Measurements from ENCODE around the gene SCIN.

DNA sequence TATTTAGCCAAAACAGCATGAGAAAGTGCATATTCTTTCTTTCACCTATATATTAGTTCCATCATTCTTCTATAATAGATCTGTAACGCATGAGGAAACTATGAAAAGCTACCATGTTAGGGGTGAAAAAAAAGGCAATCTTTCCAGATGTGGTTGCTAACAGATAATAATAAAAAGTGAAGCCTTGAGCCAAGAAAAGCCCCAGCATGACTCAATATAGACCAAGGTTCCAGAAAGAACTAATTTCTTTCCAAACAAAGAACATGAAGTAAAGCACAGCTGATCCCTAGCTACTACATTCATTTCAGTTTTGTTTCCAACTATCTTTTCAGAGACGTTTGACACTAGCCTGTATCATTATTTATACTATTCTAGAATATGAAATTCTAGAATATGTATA is 133.4 kb downstream of the SCIN start:
- TF ChIP-seq, protein P1, sequence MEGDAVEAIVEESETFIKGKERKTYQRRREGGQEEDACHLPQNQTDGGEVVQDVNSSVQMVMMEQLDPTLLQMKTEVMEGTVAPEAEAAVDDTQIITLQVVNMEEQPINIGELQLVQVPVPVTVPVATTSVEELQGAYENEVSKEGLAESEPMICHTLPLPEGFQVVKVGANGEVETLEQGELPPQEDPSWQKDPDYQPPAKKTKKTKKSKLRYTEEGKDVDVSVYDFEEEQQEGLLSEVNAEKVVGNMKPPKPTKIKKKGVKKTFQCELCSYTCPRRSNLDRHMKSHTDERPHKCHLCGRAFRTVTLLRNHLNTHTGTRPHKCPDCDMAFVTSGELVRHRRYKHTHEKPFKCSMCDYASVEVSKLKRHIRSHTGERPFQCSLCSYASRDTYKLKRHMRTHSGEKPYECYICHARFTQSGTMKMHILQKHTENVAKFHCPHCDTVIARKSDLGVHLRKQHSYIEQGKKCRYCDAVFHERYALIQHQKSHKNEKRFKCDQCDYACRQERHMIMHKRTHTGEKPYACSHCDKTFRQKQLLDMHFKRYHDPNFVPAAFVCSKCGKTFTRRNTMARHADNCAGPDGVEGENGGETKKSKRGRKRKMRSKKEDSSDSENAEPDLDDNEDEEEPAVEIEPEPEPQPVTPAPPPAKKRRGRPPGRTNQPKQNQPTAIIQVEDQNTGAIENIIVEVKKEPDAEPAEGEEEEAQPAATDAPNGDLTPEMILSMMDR (IDR thresholded peaks at IDR 0.05), result no peak
- no peak for TF ChIP-seq EZH2 (IDR thresholded peaks at IDR 0.05; ENCODE audit: borderline replicate concordance, insufficient read depth, low read depth, low read length, poor library complexity, severe bottlenecking)
